ENCODE measurements around the gene ESR1.

DNA sequence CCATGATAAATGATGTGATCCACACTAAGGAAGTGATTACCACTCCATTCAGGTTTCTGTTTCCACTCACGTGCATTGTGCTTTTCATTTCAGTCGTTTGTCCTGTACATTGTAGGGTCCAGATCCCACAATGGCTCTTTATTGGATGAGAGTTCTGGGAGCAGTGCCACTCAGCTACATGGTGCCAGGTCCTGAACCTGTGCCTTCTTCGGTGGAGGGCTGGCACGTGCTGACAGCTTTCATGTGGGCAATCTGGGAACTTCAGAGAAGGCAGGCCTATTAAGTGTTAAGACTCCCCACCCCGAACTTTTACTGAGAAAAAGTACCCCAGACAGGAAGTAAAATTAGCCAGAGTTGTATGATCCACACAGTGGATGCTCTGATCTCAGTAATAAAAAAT lies 255.0 kb downstream of the ESR1 start:
- TF ChIP-seq, protein P1, sequence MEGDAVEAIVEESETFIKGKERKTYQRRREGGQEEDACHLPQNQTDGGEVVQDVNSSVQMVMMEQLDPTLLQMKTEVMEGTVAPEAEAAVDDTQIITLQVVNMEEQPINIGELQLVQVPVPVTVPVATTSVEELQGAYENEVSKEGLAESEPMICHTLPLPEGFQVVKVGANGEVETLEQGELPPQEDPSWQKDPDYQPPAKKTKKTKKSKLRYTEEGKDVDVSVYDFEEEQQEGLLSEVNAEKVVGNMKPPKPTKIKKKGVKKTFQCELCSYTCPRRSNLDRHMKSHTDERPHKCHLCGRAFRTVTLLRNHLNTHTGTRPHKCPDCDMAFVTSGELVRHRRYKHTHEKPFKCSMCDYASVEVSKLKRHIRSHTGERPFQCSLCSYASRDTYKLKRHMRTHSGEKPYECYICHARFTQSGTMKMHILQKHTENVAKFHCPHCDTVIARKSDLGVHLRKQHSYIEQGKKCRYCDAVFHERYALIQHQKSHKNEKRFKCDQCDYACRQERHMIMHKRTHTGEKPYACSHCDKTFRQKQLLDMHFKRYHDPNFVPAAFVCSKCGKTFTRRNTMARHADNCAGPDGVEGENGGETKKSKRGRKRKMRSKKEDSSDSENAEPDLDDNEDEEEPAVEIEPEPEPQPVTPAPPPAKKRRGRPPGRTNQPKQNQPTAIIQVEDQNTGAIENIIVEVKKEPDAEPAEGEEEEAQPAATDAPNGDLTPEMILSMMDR (IDR thresholded peaks at IDR 0.05; ENCODE audit: low read depth, low read length, missing input control), result no peak
- TF ChIP-seq RXRA (IDR thresholded peaks at IDR 0.05) (no peak), SP1 (IDR thresholded peaks at IDR 0.05) (no peak), RAD21 (IDR thresholded peaks at IDR 0.05) (no peak)
- TF ChIP-seq, protein P2, sequence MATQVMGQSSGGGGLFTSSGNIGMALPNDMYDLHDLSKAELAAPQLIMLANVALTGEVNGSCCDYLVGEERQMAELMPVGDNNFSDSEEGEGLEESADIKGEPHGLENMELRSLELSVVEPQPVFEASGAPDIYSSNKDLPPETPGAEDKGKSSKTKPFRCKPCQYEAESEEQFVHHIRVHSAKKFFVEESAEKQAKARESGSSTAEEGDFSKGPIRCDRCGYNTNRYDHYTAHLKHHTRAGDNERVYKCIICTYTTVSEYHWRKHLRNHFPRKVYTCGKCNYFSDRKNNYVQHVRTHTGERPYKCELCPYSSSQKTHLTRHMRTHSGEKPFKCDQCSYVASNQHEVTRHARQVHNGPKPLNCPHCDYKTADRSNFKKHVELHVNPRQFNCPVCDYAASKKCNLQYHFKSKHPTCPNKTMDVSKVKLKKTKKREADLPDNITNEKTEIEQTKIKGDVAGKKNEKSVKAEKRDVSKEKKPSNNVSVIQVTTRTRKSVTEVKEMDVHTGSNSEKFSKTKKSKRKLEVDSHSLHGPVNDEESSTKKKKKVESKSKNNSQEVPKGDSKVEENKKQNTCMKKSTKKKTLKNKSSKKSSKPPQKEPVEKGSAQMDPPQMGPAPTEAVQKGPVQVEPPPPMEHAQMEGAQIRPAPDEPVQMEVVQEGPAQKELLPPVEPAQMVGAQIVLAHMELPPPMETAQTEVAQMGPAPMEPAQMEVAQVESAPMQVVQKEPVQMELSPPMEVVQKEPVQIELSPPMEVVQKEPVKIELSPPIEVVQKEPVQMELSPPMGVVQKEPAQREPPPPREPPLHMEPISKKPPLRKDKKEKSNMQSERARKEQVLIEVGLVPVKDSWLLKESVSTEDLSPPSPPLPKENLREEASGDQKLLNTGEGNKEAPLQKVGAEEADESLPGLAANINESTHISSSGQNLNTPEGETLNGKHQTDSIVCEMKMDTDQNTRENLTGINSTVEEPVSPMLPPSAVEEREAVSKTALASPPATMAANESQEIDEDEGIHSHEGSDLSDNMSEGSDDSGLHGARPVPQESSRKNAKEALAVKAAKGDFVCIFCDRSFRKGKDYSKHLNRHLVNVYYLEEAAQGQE (IDR thresholded peaks at IDR 0.05), result no peak
- TF ChIP-seq, protein P3, sequence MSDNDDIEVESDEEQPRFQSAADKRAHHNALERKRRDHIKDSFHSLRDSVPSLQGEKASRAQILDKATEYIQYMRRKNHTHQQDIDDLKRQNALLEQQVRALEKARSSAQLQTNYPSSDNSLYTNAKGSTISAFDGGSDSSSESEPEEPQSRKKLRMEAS (IDR thresholded peaks at IDR 0.05), result no peak
